ENCODE results near the gene PHACTR3.

PHACTR3 gene

GRCh38 chr20:59821788-59822187 lies 217.4 kb downstream of the PHACTR3 start:
- no peak for DNase-seq

DNA sequence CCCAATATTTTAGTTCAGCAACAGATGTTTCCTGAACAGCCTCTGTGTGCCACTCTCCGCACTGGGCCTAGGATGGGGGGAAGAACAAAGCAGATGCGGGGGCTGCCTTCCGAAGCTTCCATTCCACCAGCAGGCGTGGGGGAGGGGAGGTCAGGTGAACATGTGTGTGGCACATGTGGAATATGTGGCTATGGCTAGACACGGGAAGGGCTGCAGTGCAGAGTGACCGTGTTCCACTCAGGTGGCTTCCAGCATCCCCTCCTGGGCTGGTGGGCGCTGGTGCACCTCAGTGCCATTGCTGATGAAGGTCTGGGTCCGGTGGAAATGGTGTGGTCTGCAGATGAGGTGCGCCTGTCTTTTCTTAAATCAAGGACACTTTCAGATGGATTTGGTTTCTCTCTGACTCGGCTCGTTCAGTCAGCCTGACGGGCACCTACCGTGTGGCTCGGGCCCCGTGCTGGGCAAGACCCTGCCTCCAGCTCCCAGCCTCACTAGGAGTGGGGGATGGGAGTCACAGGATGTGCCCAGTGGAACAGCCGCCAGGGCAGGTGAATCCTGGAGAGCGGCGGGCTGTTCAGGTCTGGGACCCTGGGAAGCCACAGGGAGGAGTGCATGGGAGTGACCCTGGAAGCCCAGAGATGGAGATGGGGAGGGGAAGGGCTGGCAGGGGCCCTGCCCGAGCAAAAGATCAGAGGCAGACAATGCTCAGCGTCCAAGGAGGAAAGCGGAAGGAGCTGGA lies 218.1 kb downstream of the PHACTR3 start:
- no peak for DNase-seq

- no peak for DNase-seq
Measured at GRCh38 chr20:59823030-59823423, 218.7 kb downstream of the PHACTR3 start.

- no peak for DNase-seq
Measured at GRCh38 chr20:59823491-59824259, 219.3 kb downstream of the PHACTR3 start.

GRCh38 chr20:59824711-59825562 lies 220.6 kb downstream of the PHACTR3 start:
- no peak for DNase-seq

- no peak for DNase-seq
Measured at GRCh38 chr20:59825563-59825920, 221.2 kb downstream of the PHACTR3 start.

GRCh38 chr20:59825944-59826759 lies 221.8 kb downstream of the PHACTR3 start:
- DNase-seq = no peak

GRCh38 chr20:59827138-59828056 lies 223.1 kb downstream of the PHACTR3 start:
- DNase-seq = no peak

- no peak for DNase-seq
Measured at GRCh38 chr20:59828125-59829053, 224.0 kb downstream of the PHACTR3 start.

DNA sequence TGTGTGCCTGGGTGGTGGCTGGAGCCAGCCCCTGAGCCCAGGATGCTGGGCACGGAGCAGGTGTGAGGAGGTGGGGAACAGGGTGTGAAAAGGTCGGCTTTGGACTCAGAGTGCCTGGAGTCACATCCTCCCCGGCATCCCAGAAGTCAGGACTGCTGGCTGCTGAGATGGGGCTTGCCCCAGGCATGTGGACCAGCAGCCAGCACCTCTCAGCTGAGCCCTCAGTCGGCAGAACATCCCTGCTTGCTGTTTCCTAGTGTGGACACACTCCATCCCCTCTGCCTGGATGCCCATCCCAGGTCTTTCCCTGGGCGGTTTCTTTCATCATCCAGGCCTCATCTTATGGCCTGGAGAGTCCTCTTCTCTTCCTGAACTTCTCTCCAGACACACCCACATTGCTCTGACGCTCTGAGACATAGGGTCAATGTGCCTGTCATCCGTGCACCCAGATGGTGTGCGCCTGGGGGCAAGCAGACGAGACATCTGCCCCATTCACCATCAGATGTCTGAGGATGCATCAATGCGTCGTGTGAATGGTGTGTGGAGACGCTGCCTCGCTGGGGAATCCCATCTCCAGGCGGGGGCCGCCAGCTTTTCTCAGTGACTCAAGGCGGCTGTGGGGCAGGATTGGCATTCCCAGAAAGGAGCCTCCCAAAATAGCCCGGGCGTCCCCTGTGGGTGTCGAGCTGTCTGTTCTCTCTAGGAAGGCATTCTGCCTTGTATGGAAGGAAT lies 224.9 kb downstream of the PHACTR3 start:
- DNase-seq = no peak

- no peak for DNase-seq
Measured at GRCh38 chr20:59829786-59830664, 225.7 kb downstream of the PHACTR3 start.

DNA sequence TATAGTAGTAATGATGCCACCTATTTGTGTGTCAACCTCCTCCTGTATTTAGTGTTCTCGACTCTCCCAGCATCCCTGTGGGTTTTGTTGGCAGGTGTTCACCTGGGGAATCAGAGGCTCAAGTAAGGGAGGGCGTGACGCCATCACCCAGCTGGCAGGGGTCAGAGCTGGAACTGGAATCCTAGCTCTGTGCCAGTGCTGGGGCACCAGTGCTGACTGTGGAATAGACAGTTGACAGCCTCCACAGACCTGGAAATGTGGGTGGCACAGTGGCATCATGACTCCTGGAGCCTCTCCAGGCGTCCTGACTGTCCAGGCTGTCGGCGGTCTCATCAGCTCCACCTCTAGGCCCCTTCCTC lies 226.3 kb downstream of the PHACTR3 start:
- DNase-seq = no peak

- no peak for DNase-seq
Measured at GRCh38 chr20:59831024-59831915, 226.9 kb downstream of the PHACTR3 start.

DNA sequence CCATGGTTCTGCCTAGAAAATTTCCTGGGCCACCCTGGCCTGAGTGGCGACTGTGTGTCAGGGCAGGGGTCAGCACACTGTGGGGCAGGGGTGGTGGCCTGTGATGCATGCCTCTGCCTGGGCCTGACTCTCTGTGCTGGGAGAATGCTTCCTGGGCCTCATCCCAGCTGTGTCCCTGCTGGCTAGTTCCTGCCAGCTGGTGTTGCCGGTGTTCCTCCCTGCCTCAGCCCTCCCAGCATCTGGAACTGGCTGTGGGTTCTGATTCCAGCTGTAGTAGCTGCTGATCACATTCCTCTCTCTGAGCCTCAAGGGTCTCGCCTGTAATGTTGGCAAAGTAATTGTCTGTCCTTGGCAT lies 227.6 kb downstream of the PHACTR3 start:
- DNase-seq = no peak

DNA sequence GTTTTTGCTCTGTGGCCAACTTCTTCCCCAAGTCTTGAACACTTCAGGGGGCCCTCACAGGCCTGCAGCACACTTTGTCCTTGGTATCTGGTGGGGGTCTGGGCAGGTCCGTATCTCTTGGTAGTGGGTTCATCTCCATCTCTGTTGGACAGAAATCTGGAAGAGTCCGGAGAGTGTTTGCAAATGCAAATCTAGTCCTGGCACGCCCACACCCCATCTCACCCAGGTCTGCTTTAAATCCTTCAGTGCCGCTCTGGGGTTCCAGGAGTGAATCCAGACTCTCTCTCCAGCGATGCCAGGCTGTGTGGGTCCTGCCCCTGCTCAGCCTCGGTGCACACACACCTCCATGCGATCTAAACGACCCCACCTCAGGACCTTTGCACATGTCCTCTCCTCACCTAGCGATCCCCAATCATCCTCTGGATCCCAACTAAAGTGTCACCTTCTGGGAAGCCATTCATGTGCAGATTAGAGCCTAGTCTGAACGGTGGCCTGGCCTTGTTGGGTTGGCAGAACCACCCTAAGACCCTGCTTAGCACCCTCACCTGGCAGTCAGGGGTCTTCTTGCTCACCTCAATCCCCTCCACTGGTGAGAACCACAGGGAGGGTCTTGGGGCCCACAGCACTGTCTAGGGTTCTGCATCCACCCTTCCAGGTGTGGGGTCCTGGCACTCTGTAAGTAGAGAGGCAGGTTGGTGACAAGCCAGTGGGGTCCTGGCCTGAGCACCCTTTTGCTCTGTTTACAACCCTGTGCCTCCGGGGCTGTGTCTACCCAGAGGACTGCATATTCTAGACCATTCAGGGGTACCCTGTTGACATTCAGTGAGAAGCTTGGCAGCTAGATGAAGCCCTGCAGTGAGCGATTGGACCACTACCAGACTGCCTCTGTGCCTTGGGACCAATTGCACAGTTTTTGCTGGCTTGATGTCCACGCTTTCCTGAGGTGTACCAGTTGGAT lies 228.3 kb downstream of the PHACTR3 start:
- DNase-seq = no peak

DNA sequence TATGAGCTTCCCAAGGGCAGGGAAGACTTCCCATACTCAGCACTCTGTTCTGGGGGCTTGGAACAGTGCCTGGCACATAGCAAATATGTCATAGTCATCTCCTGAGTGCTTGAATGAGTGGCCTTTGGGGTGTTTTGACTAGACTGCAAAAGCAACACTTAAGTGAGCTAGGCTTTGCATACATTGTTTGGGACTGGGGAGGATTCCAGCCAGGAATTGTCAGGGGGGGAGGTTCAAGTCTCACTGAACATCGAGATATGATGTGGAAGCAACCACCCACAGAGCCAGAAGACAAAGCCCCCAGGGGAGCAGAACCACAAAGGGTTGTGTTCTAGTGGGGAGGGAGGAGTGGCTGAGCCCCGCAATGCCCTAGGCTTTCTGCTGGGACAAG lies 230.7 kb downstream of the PHACTR3 start:
- no peak for DNase-seq

Measured in kidney glomerular epithelial cell (primary cell).